GM12874 (cell line): ENCODE data around the gene PRSS57.

Experiments used
- TF ChIP-seq, protein P1 (sequence below): IDR thresholded peaks from 2 replicates; pipeline ENCODE4 v1.5.1; 2011; ENCODE audit warnings: low read depth, mild to moderate bottlenecking, control low read depth, low read length, moderate library complexity; ENCODE audit not compliant: insufficient read depth

Gene PRSS57

DNA sequence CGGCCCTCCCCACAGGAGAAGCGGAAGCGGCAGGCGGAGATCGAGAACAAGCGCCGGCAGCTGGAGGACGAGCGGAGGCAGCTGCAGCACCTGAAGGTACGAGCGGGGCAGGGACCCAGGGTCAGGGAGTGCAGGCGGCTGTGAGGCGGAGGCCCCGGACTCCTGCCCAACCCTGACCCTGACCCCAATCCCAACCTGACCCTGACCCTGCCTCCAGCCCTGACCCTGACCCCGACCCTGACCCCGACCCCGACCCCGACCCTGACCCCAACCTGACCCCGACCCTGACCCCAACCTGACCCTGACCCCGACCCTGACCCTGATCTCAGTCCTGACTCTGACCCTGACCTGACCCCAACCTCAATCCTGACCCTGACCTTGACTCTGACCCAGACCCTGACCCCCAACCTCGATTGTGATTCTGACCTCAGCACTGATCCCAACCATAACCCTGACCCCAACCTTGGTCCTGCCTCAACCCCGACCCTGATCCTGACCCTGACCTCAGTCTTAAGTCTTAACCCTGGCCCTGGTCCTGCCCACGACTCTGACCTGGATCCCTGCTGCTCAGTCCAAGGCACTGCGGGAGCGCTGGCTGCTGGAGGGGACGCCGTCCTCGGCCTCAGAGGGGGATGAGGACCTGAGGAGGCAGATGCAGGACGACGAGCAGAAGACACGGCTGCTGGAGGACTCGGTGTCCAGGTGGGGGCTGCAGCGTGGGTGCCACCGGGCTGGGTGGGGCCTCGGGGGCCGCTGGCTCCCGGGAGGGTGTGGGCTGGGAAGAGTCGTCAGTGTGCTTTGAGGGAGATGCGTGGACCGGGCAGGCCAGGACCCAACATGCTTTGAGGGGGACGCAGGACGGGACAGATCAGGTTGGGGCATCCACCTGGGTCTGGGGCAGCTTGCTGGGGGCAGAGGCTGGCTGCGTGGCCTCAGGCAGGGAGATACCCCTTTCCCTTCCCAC is 32.0 kb upstream of the PRSS57 start:
- TF ChIP-seq, protein P1, sequence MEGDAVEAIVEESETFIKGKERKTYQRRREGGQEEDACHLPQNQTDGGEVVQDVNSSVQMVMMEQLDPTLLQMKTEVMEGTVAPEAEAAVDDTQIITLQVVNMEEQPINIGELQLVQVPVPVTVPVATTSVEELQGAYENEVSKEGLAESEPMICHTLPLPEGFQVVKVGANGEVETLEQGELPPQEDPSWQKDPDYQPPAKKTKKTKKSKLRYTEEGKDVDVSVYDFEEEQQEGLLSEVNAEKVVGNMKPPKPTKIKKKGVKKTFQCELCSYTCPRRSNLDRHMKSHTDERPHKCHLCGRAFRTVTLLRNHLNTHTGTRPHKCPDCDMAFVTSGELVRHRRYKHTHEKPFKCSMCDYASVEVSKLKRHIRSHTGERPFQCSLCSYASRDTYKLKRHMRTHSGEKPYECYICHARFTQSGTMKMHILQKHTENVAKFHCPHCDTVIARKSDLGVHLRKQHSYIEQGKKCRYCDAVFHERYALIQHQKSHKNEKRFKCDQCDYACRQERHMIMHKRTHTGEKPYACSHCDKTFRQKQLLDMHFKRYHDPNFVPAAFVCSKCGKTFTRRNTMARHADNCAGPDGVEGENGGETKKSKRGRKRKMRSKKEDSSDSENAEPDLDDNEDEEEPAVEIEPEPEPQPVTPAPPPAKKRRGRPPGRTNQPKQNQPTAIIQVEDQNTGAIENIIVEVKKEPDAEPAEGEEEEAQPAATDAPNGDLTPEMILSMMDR: no peak

DNA sequence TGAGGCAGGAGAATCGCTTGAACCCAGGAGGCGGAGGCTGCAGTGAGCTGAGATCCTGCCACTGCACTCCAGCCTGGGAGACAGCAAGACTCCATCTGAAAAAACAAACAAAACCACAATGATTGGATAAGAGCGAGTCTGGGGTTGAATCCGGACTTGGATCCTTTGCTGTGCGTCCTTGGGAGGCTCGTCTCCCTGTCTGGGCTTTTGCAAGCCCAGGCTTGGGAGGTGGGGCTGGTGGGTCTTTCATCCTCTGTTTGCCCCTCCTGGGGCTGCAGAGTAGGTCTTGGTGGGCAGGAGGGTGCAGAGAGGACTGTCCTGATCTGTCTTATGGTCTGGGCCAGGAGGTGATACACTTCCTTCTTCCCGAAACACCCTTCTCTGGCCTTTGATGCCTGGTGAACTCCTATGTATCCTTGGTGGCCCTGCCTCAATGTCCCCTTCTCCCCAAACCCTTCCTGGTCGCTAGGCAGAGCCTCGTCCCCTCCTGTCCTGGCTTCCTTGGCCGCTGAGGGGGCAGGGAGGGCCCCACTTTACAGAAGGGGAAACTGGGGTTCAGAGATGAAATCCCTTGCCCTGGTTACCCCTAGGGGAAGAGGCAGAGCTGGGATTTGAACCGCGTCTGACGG is 30.3 kb upstream of the PRSS57 start:
- TF ChIP-seq, protein P1: no peak

DNA sequence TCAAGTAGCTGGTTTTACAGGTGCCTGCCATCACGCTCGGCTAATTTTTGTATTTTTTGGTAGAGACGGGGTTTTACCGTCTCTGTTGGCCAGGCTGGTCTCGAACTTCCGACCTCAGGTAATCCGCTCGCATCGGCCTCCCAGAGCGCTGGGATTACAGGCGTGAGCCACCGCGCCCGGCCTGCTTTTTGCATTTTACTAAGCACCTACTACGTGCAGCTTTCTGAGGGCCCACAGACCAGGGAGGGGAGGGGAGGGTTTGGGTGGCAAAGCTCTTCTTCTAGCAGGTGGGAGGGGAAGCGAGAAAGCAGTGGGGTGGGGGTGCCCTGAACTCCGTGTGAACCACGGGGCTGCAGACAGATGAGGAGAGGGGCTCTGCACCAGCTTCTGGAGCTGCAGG is 28.5 kb upstream of the PRSS57 start:
- TF ChIP-seq, protein P1: no peak

DNA sequence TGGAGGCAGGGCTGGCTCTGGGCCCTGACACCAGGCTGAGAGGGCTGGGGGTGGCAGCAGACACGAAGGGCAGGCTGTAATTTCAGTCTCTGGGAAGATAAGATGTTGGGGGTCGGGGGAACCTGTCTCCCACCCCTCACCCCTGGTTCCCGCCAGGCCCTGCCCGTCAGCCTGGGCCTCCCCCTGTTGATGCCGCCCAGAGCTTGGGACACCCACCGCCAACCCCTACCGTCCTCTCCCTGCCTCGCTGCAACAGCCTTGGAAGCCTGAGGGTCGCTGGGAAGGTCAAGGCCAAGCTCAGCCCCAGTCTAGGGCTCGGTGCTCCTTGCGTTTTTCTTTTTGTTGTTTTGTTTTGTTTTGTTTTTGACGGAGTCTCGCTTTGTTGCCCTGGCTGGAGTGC is 28.0 kb upstream of the PRSS57 start:
- TF ChIP-seq, protein P1: no peak

DNA sequence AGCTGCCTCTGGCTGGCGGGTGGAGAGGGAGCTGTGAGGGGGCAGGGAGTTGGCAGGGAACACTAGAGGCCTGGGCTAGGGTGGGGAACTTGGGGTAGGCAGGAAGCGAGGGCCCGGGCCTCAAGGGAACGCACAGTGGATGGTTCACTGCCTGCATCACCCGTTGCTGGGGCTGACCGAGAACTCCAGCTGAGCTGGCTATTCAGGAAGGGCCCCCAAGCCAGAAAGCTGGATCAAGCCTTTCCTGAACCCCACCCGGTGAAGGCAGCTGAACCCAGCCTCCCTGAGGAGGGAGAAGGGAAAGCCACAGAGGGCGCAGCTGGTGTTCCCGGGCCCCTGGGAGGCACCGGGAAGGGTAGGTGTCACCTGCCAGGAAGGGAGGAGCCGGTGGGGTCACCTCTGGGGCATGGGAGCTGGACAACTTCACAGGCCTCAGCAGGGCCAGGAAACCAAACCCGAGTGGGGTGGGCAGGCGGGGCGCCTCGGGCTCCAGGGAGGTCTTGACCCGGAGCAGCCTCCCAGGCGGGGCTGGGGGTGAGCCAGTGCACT is 27.4 kb upstream of the PRSS57 start:
- TF ChIP-seq, protein P1: no peak

DNA sequence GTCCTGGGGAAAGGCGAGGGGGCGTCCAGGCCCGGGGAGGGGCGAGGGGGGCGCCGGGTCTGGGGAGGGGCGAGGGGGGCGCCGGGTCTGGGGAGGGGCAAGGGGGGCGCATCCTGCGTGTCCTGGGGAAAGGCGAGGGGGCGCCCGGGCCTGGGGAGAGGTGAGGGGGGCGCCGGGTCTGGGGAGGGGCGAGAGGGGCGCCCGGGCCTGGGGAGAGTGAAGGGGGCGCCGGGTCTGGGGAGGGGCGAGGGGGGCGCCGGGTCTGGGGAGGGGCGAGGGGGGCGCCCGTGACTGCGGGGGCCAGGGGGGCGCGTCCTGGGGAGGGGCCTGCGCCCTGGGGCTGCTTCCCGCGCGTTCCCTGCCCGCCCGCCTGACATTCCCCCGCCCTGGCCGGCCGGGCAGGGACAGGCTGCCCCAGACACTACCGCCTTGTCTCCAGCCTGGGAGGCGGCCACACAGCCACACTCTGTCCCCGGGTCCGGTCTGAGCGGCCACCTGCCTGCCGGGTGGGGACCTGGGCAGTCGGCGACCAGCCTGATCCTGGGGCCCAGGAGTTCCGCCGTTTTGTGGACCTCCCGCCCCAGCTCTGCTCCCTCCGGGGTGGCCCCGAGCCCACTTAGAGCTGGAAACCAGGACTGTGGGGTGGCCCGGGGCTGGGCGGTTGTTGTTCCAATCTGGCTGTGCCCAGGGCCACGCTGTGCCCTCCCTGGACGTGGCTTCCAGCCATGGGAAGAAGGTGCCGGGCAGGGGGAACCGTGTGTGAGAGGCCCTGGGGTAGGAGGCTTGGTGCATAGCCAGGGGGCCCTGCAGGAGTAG is 25.3 kb upstream of the PRSS57 start:
- TF ChIP-seq, protein P1: no peak
